Kidney epithelial cell (primary cell): ENCODE data around the gene PRIMPOL. TPM values are rescaled to one million over a fixed set of nuclear protein-coding genes. Genes with fewer than 3 reads are reported as not detected.
"Not testable (repeated sequence)": the region's sequence is repeated elsewhere in the genome, so short reads cannot be mapped to it uniquely, and the experiment has no call there.

Experiments
- DNase-seq: peaks from one replicate; pipeline ENCODE4 v3.0.0-alpha.2; 2010; ENCODE audit warnings: low read depth
- H3K27me3 ChIP-seq: 2 replicates; pipeline ENCODE4 v1.6.0; 2011; ENCODE audit warnings: low read length; ENCODE audit not compliant: control insufficient read depth, insufficient read depth
- H3K36me3 ChIP-seq: 2 replicates; pipeline ENCODE4 v1.5.1; 2011; ENCODE audit warnings: low read length; ENCODE audit not compliant: control insufficient read depth, insufficient read depth
- H3K4me3 ChIP-seq: 2 replicates; pipeline ENCODE4 v1.5.1; 2011; ENCODE audit warnings: low read depth, mild to moderate bottlenecking, control low read depth, low read length
- CTCF ChIP-seq: IDR thresholded peaks from 2 replicates; pipeline ENCODE4 v1.5.1; 2011; ENCODE audit warnings: mild to moderate bottlenecking, moderate library complexity, low read length, control low read depth, inconsistent platforms; ENCODE audit not compliant: insufficient read depth, poor library complexity, severe bottlenecking
- total RNA-seq: library from RNA; depleted of rRNA; stranded (reverse); fragments of >200 nt; gene quantifications from 2 replicates; pipeline ENCODE4 v1.2.3, GENCODE V29; 2015

The PRIMPOL gene
- total RNA-seq, 1 donor from 2014 or later = 12.3 TPM

GRCh38 chr4:184655889-184656869 lies 6.6 kb downstream of the PRIMPOL start:
- no peaks in the 10 kb centered on the region for H3K36me3 ChIP-seq
- H3K4me3 ChIP-seq = no peak overlapping the region
- no peak for DNase-seq
- TF ChIP-seq CTCF = no peak
- no peaks in the 10 kb centered on the region for H3K27me3 ChIP-seq

DNA sequence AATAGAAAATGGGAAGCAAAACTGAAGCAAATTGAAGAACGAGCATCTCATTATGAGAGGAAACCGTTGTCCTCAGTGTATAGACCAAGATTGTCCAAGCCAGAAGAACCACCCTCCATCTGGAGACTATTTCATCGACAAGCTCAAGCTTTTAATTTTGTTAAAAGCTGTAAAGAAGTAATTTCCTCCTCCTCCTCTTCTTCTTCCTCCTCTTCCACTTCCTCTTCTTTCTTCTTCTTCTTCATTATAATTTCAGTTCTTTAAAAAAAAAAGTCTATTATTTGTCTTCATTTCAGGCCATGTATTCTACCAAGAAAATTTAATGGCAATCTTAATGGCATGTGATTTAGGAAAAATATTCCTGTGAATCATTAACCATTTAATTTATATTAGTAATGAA lies 7.6 kb downstream of the PRIMPOL start:
- DNase-seq = no peak
- no peaks in the 10 kb centered on the region for H3K36me3 ChIP-seq
- H3K27me3 ChIP-seq = no peaks in the 10 kb centered on the region
- no peak overlapping the region for H3K4me3 ChIP-seq
- no peak for TF ChIP-seq CTCF

GRCh38 chr4:184657820-184658219 lies 8.3 kb downstream of the PRIMPOL start:
- H3K36me3 ChIP-seq, DNase-seq, H3K4me3 ChIP-seq, H3K27me3 ChIP-seq: not testable (repeated sequence)

DNA sequence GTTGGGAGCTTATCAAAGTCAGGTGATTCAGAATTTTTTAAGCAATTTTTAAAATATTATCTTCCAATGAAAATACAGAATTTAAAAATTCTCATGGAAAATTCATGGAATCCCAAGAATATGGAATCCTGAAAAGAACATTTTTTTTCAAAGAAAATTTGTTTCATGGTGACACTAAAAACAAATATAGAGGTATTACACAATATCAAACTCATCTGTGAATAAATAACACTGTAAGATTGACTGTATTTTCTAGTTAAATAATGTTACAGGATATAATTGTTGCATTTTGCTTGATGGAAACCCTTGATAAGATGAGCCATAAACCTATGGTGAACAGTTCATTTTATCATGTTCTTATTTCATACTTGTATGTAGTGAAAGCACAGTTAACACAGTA lies 11.4 kb downstream of the PRIMPOL start:
- H3K4me3 ChIP-seq = no peak overlapping the region
- no peak for TF ChIP-seq CTCF
- no peak for DNase-seq
- no peaks in the 10 kb centered on the region for H3K36me3 ChIP-seq
- H3K27me3 ChIP-seq = no peaks in the 10 kb centered on the region

DNA sequence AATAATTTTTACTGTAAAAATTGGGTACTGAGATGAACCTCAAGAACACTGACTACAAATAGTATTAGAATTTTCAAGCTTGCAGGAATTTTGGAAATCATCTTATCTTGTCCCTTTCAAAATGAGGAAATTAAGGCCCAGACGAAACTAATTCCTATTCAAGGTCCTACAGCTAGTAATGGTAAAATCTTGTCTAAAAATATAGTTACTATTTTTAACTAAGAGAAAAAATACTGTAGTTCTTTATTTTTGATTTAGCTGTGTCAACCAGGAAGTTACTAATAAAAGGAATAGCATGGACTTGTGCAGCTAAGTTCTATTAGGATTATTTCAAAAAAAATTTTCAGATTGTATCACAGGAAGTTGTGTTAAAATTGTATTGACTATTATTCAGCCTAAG lies 12.7 kb downstream of the PRIMPOL start:
- no peak for DNase-seq
- H3K4me3 ChIP-seq = no peak overlapping the region
- no peak for TF ChIP-seq CTCF
- peaks cover 1% of the 10 kb centered on the region for H3K36me3 ChIP-seq
- H3K27me3 ChIP-seq = no peaks in the 10 kb centered on the region

GRCh38 chr4:184664445-184665210 lies 15.1 kb downstream of the PRIMPOL start:
- no peak for DNase-seq
- H3K4me3 ChIP-seq = no peak overlapping the region
- peaks cover 1% of the 10 kb centered on the region for H3K36me3 ChIP-seq
- no peaks in the 10 kb centered on the region for H3K27me3 ChIP-seq
- TF ChIP-seq CTCF = no peak
